ENCODE measurements around the gene SUSD1.
"Not testable (repeated sequence)": the region's sequence is repeated elsewhere in the genome, so short reads cannot be mapped to it uniquely, and the experiment has no call there.

Gene SUSD1

DNA sequence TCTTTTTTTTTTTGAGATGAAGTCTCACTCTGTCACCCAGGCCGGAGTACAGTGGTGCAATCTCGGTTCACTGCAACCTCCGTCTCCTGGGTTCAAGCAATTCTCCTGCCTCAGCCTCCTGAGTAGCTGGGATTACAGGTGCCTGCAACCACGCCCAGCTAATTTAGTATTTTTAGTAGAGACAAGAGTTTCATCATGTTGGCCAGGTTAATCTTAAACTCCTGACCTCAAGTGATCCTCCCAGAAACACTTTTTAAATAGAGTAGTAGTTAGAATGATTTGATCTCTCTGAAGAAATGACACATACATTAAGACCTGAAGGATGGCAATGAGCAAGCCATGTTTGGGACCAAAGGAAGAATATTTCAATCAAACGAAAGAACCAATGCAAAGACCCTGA lies 46.7 kb downstream of the SUSD1 start:
- H3K4ac ChIP-seq (ENCODE audit: low read depth, low read length): not testable (repeated sequence)

DNA sequence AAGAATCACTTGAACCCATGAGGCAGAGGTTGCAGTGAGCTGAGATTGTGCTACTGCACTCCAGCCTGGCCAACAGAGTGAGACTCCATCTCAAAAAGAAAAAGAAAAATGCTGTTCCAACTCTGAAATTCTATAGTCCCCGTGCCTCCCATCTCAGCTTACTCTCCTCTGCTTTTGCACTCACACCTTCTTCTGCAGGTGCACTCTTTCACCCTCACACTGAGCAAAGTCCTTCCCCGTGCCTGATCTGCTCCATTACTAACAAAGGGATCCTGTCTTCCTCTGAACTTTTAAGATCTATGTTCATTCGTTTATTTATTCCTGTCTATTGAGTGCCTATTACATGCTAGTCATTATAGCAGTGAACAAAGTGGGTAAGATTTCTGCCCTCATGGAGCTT lies 47.8 kb downstream of the SUSD1 start:
- no peak overlapping the region for H3K23ac ChIP-seq (ENCODE audit: low read length)
- H3K27me3 ChIP-seq (ENCODE audit: insufficient read depth, low read length, poor library complexity): no peaks in the 10 kb centered on the region
- H3K9ac ChIP-seq (ENCODE audit: low read length): no peak overlapping the region
- no peak overlapping the region for H2AK5ac ChIP-seq (ENCODE audit: low read length)
- no peak overlapping the region for H2BK5ac ChIP-seq (ENCODE audit: low read length)
- H3K79me1 ChIP-seq (ENCODE audit: low read length): no peaks in the 10 kb centered on the region
- H3K56ac ChIP-seq (ENCODE audit: low read length): no peak overlapping the region
- no peak overlapping the region for H3K27ac ChIP-seq (ENCODE audit: low read depth, low read length)
- H2BK120ac ChIP-seq (ENCODE audit: low read depth, low read length): no peak overlapping the region
- H3K18ac ChIP-seq (ENCODE audit: low read length): no peak overlapping the region
- DNase-seq: no peak
- no CpG with 5 or more reads among the region's 3 CpGs for WGBS (ENCODE audit: extremely low coverage, insufficient coverage, low lambda C conversion rate)
- H3K4me1 ChIP-seq (ENCODE audit: control insufficient read depth, low read depth, low read length): no peaks in the 10 kb centered on the region
- H4K5ac ChIP-seq (ENCODE audit: low read length): no peak overlapping the region
- H3K4ac ChIP-seq (ENCODE audit: low read depth, low read length): no peak overlapping the region
- no peaks in the 10 kb centered on the region for H3K36me3 ChIP-seq (ENCODE audit: control insufficient read depth, insufficient read depth, low read length)
- no peak overlapping the region for H3K4me2 ChIP-seq (ENCODE audit: low read length)
- no peak overlapping the region for H2BK15ac ChIP-seq (replicated peaks; ENCODE audit: low read depth)
- no peaks in the 10 kb centered on the region for H3K79me2 ChIP-seq (ENCODE audit: control insufficient read depth, insufficient read depth, low read length)
- H4K8ac ChIP-seq (ENCODE audit: low read depth, low read length): no peak overlapping the region
- H3K4me3 ChIP-seq (ENCODE audit: low read length): no peak overlapping the region

More for the DNA sequence above, 46.7 kb downstream of the SUSD1 start:
- DNase-seq; H3K4me2 ChIP-seq (ENCODE audit: low read length); H3K9ac ChIP-seq (ENCODE audit: low read length); H2BK5ac ChIP-seq (ENCODE audit: low read length); H3K4me3 ChIP-seq (ENCODE audit: low read length); H3K56ac ChIP-seq (ENCODE audit: low read length); H4K5ac ChIP-seq (ENCODE audit: low read length); H2BK15ac ChIP-seq (replicated peaks; ENCODE audit: low read depth); H3K4me1 ChIP-seq (ENCODE audit: control insufficient read depth, low read depth, low read length); H2AK5ac ChIP-seq (ENCODE audit: low read length); H3K23ac ChIP-seq (ENCODE audit: low read length); H3K79me2 ChIP-seq (ENCODE audit: control insufficient read depth, insufficient read depth, low read length); H4K8ac ChIP-seq (ENCODE audit: low read depth, low read length); H3K36me3 ChIP-seq (ENCODE audit: control insufficient read depth, insufficient read depth, low read length); H3K79me1 ChIP-seq (ENCODE audit: low read length); H3K27ac ChIP-seq (ENCODE audit: low read depth, low read length); H3K27me3 ChIP-seq (ENCODE audit: insufficient read depth, low read length, poor library complexity); H3K18ac ChIP-seq (ENCODE audit: low read length); H2BK120ac ChIP-seq (ENCODE audit: low read depth, low read length): not testable (repeated sequence)
- WGBS (ENCODE audit: extremely low coverage, insufficient coverage, low lambda C conversion rate): no CpG with 5 or more reads among the region's 5 CpGs

DNA sequence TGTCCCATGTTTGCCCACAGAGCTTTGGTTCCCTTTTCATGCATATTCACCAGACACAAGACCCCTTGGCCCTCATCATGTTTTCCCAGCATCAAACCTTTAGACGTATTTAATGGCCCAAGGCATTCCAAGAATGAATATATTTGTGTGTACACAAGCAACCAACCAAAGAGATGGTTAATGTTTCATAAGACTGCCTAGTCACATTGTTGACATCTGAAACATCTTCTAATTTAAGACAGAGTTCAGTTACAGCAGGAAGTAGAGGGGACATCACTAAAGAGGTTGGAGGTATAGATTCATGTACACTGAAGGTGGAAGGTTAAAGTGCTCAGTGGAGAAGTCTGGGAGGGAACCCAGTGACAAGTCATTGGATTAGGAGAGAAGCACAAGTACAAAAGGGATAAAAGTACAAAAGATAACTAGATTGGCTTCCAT lies 49.1 kb downstream of the SUSD1 start:
- Histone ChIP-seq H3K56ac (ENCODE audit: low read length) (no peak overlapping the region), H3K36me3 (ENCODE audit: control insufficient read depth, insufficient read depth, low read length) (no peaks in the 10 kb centered on the region), H3K27me3 (ENCODE audit: insufficient read depth, low read length, poor library complexity) (no peaks in the 10 kb centered on the region), H3K4me3 (ENCODE audit: low read length) (no peak overlapping the region), H3K9ac (ENCODE audit: low read length) (no peak overlapping the region), H4K5ac (ENCODE audit: low read length) (no peak overlapping the region), H3K18ac (ENCODE audit: low read length) (no peak overlapping the region), H2BK120ac (ENCODE audit: low read depth, low read length) (no peak overlapping the region), H2AK5ac (ENCODE audit: low read length) (no peak overlapping the region), H3K4me1 (ENCODE audit: control insufficient read depth, low read depth, low read length) (no peaks in the 10 kb centered on the region), H4K8ac (ENCODE audit: low read depth, low read length) (no peak overlapping the region), H2BK5ac (ENCODE audit: low read length) (no peak overlapping the region), H3K79me1 (ENCODE audit: low read length) (no peaks in the 10 kb centered on the region), H3K4me2 (ENCODE audit: low read length) (no peak overlapping the region), H3K4ac (ENCODE audit: low read depth, low read length) (no peak overlapping the region), H3K27ac (ENCODE audit: low read depth, low read length) (no peak overlapping the region), H2BK15ac (replicated peaks; ENCODE audit: low read depth) (no peak overlapping the region), H3K23ac (ENCODE audit: low read length) (no peak overlapping the region), H3K79me2 (ENCODE audit: control insufficient read depth, insufficient read depth, low read length) (no peaks in the 10 kb centered on the region)
- no peak for DNase-seq
- no CpG with 5 or more reads among the region's 1 CpG for WGBS (ENCODE audit: extremely low coverage, insufficient coverage, low lambda C conversion rate)

DNA sequence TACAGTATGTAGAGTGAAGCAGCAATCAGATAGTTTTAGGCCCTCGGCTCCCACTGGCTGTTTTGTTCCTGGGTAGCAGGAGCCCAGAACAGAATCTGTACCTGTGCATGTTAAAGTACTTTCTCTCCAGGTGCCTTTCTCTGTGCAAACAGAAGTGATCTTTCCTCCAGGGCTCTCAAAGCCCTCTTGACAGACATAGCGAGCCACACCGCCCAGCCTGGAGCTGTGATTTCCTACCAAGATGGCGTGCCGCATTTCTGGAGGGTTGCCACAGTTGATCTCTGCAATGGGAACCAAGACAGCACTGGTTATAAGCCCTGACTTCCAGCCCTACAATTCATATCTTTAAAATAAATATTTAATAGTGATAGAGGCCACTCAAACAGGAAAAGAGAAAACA lies 50.9 kb downstream of the SUSD1 start:
- no peaks in the 10 kb centered on the region for H3K79me2 ChIP-seq (ENCODE audit: control insufficient read depth, insufficient read depth, low read length)
- H3K27me3 ChIP-seq (ENCODE audit: insufficient read depth, low read length, poor library complexity): no peaks in the 10 kb centered on the region
- no peak overlapping the region for H3K27ac ChIP-seq (ENCODE audit: low read depth, low read length)
- DNase-seq: no peak
- WGBS (ENCODE audit: extremely low coverage, insufficient coverage, low lambda C conversion rate): no CpG with 5 or more reads among the region's 5 CpGs
- no peak overlapping the region for H3K4ac ChIP-seq (ENCODE audit: low read depth, low read length)
- no peaks in the 10 kb centered on the region for H3K79me1 ChIP-seq (ENCODE audit: low read length)
- H3K4me2 ChIP-seq (ENCODE audit: low read length): no peak overlapping the region
- H3K9ac ChIP-seq (ENCODE audit: low read length): no peak overlapping the region
- H3K4me3 ChIP-seq (ENCODE audit: low read length): no peak overlapping the region
- no peak overlapping the region for H3K56ac ChIP-seq (ENCODE audit: low read length)
- H4K5ac ChIP-seq (ENCODE audit: low read length): no peak overlapping the region
- no peak overlapping the region for H4K8ac ChIP-seq (ENCODE audit: low read depth, low read length)
- no peak overlapping the region for H2AK5ac ChIP-seq (ENCODE audit: low read length)
- peaks cover 5% of the 10 kb centered on the region for H3K4me1 ChIP-seq (ENCODE audit: control insufficient read depth, low read depth, low read length)
- no peak overlapping the region for H2BK120ac ChIP-seq (ENCODE audit: low read depth, low read length)
- no peaks in the 10 kb centered on the region for H3K36me3 ChIP-seq (ENCODE audit: control insufficient read depth, insufficient read depth, low read length)
- no peak overlapping the region for H3K23ac ChIP-seq (ENCODE audit: low read length)
- H3K18ac ChIP-seq (ENCODE audit: low read length): no peak overlapping the region
- H2BK15ac ChIP-seq (replicated peaks; ENCODE audit: low read depth): no peak overlapping the region
- H2BK5ac ChIP-seq (ENCODE audit: low read length): no peak overlapping the region

DNA sequence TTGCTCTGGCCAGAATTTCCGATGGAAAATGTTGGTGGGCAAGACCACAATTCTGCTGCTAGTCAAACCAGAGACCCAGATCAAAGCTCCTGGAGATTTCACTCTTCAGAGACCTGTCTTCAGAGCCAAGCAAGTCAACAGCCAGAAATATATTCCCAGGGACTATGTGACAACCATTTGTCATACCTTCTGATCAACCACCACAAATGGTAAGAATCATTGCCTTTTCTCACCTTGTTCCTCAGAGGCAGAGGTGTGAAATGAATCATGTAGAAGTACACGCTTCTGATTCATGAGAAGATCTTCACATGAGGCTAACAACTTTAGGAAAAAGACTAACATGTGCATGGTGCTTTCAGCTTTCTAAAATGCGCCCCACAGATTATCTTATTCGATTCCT lies 53.5 kb downstream of the SUSD1 start:
- Histone ChIP-seq H3K27me3 (ENCODE audit: insufficient read depth, low read length, poor library complexity) (no peaks in the 10 kb centered on the region), H4K8ac (ENCODE audit: low read depth, low read length) (no peak overlapping the region), H3K56ac (ENCODE audit: low read length) (no peak overlapping the region), H3K4me2 (ENCODE audit: low read length) (no peak overlapping the region), H3K4me3 (ENCODE audit: low read length) (no peak overlapping the region), H2AK5ac (ENCODE audit: low read length) (no peak overlapping the region), H3K27ac (ENCODE audit: low read depth, low read length) (no peak overlapping the region), H2BK15ac (replicated peaks; ENCODE audit: low read depth) (no peak overlapping the region), H2BK5ac (ENCODE audit: low read length) (no peak overlapping the region), H3K4me1 (ENCODE audit: control insufficient read depth, low read depth, low read length) (peaks cover 5% of the 10 kb centered on the region), H3K9ac (ENCODE audit: low read length) (no peak overlapping the region), H3K79me1 (ENCODE audit: low read length) (no peaks in the 10 kb centered on the region), H3K18ac (ENCODE audit: low read length) (no peak overlapping the region), H3K79me2 (ENCODE audit: control insufficient read depth, insufficient read depth, low read length) (no peaks in the 10 kb centered on the region), H3K23ac (ENCODE audit: low read length) (no peak overlapping the region), H3K4ac (ENCODE audit: low read depth, low read length) (no peak overlapping the region), H2BK120ac (ENCODE audit: low read depth, low read length) (no peak overlapping the region), H3K36me3 (ENCODE audit: control insufficient read depth, insufficient read depth, low read length) (no peaks in the 10 kb centered on the region), H4K5ac (ENCODE audit: low read length) (no peak overlapping the region)
- WGBS (ENCODE audit: extremely low coverage, insufficient coverage, low lambda C conversion rate): no CpG with 5 or more reads among the region's 4 CpGs
- DNase-seq: no peak

DNA sequence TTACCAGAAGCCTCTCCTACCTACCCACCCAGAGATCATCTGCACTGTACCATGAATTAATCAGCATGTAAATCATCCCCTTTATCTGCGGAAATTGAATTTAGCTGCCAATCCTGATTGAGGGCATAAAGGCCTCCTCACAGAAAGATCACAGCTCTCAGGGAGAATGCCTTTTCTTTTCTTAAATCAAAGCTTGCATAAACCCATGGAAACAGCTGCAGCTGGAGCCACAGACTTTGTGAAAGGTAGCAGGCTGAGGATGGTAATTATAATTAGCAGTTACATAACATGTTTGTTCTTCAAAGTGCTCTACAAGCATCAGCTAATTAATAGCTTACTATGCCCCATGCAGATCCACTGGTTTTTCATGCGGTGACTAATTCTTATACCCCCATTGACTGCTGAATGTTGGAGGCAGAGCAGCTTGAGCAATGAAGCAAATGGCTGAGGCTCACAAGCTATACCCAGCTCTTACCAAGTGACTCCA lies 54.6 kb downstream of the SUSD1 start:
- Histone ChIP-seq H3K4me3 (ENCODE audit: low read length) (no peak overlapping the region), H3K4me2 (ENCODE audit: low read length) (no peak overlapping the region), H3K79me1 (ENCODE audit: low read length) (no peaks in the 10 kb centered on the region), H4K8ac (ENCODE audit: low read depth, low read length) (no peak overlapping the region), H3K9ac (ENCODE audit: low read length) (no peak overlapping the region), H3K27me3 (ENCODE audit: insufficient read depth, low read length, poor library complexity) (no peaks in the 10 kb centered on the region), H3K36me3 (ENCODE audit: control insufficient read depth, insufficient read depth, low read length) (no peaks in the 10 kb centered on the region), H3K4me1 (ENCODE audit: control insufficient read depth, low read depth, low read length) (peaks cover 5% of the 10 kb centered on the region), H2AK5ac (ENCODE audit: low read length) (no peak overlapping the region), H2BK15ac (replicated peaks; ENCODE audit: low read depth) (no peak overlapping the region), H4K5ac (ENCODE audit: low read length) (no peak overlapping the region), H3K4ac (ENCODE audit: low read depth, low read length) (no peak overlapping the region), H2BK120ac (ENCODE audit: low read depth, low read length) (no peak overlapping the region), H3K56ac (ENCODE audit: low read length) (no peak overlapping the region), H3K27ac (ENCODE audit: low read depth, low read length) (no peak overlapping the region), H3K79me2 (ENCODE audit: control insufficient read depth, insufficient read depth, low read length) (no peaks in the 10 kb centered on the region), H3K23ac (ENCODE audit: low read length) (no peak overlapping the region), H2BK5ac (ENCODE audit: low read length) (no peak overlapping the region), H3K18ac (ENCODE audit: low read length) (peak overlapping the region; percentile 40)
- DNase-seq: peak; percentile 45
- no CpG with 5 or more reads among the region's 2 CpGs for WGBS (ENCODE audit: extremely low coverage, insufficient coverage, low lambda C conversion rate)

Measured in mesendoderm (in vitro differentiated cells).